ENCODE results near the gene VENTX. TPM values are rescaled to one million over a fixed set of nuclear protein-coding genes. Genes with fewer than 3 reads are reported as not detected.

VENTX gene
- total and polyA plus RNA-seq, 2 of the 4 experiments (the other 2 are of a cell fraction), result not detected

DNA sequence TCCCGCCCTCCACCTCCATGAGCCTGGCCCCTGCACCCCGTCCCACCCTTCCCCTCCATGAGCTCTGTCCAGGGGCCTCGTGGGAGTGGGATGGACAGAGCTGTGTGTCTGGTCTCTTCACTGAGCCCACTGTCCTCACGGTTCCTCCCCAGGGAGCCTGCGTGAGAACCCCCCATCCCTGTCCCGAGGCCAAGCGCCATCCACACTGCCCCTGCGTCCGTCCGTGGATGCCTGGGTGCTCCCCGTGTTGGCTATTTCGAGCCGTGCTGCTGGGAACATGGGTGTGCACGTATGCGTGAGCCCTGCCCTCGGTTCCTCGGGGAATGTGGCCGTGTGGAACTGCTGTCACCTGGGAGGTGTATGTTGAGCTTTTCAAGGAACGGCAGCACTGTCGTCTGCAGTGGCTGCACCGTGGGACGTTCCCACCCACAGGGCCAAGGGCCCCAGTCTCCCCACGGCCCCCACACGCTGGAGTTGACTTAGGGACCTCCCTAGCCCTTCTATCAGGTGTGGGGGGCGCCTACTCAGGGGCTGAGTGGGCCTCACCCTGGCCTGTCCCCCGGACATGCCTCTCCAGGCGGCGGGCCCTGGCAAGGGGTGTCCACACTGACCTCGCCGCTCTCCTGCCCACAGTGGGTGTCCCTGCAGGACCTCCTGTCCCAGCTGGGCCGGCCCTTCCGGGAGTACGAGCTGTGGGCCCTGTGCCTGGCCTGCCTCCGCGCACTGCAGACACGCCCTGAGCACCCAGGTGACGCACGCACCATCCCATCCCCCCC, 49.6 kb upstream of the VENTX start:
- intact Hi-C loops (cut with micrococcal nuclease), result no loop called here
- Histone ChIP-seq H3K4me3 (ENCODE audit: insufficient read depth, low read depth, low read length) (no peak overlapping the region), H2AK5ac (ENCODE audit: low read depth, low read length) (no peak overlapping the region), H2BK15ac (ENCODE audit: low read depth, low read length) (no peak overlapping the region), H3K23ac (ENCODE audit: low read depth, low read length) (no peak overlapping the region), H2BK20ac (ENCODE audit: low read depth, low read length) (no peak overlapping the region), H2BK120ac (ENCODE audit: low read depth, low read length) (no peak overlapping the region), H3K27me3 (ENCODE audit: control insufficient read depth, insufficient read depth, low read length) (no peaks in the 10 kb centered on the region), H3K79me1 (ENCODE audit: low read depth in 1 of 2, low read length in 2 of 2) (no peaks in the 10 kb centered on the region), H3K4me2 (ENCODE audit: low read depth, low read length) (no peak overlapping the region), H4K20me1 (ENCODE audit: insufficient read depth, low read length) (no peaks in the 10 kb centered on the region), H4K5ac (ENCODE audit: low read depth, low read length) (no peak overlapping the region), H3K4ac (ENCODE audit: low read depth, low read length) (no peak overlapping the region), H3K9me1 (ENCODE audit: insufficient read depth, low read length) (no peaks in the 10 kb centered on the region), H3K9me3 (ENCODE audit: control insufficient read depth, insufficient read depth, low read length) (peaks cover 4% of the 10 kb centered on the region; the same call in 1 of the 2 replicates), H2AK9ac (replicated peaks; ENCODE audit: low read depth, low read length, poor library complexity) (no peak overlapping the region), H2BK5ac (ENCODE audit: low read depth, low read length, poor library complexity, severe bottlenecking) (no peak overlapping the region), H3K14ac (replicated peaks; ENCODE audit: low read depth, low read length) (no peak overlapping the region), H2AFZ (replicated peaks; ENCODE audit: low read length, poor library complexity) (no peak overlapping the region), H3K18ac (ENCODE audit: low read depth, low read length) (no peak overlapping the region), H4K8ac (ENCODE audit: low read depth in 2 of 2, low read length in 2 of 2) (no peak overlapping the region), H3K4me1 (ENCODE audit: control insufficient read depth, insufficient read depth, low read length) (no peaks in the 10 kb centered on the region), H3K56ac (ENCODE audit: extremely low read depth, insufficient read depth, low read length) (no peak overlapping the region), H3K36me3 (ENCODE audit: control insufficient read depth, insufficient read depth, low read length) (peaks cover 2% of the 10 kb centered on the region), H4K91ac (ENCODE audit: insufficient read depth, low read depth, low read length) (no peak overlapping the region), H3K27ac (ENCODE audit: insufficient read depth, low read length) (no peak overlapping the region), H3K9ac (ENCODE audit: low read depth, low read length) (no peak overlapping the region)
- BruUV-seq (replicated peaks), result no TSS peak
- TF ChIP-seq, protein P1, sequence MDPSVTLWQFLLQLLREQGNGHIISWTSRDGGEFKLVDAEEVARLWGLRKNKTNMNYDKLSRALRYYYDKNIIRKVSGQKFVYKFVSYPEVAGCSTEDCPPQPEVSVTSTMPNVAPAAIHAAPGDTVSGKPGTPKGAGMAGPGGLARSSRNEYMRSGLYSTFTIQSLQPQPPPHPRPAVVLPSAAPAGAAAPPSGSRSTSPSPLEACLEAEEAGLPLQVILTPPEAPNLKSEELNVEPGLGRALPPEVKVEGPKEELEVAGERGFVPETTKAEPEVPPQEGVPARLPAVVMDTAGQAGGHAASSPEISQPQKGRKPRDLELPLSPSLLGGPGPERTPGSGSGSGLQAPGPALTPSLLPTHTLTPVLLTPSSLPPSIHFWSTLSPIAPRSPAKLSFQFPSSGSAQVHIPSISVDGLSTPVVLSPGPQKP (IDR thresholded peaks at IDR 0.05; ENCODE audit: borderline replicate concordance, low read depth, low read length), result no peak
- TF ChIP-seq, protein P2, sequence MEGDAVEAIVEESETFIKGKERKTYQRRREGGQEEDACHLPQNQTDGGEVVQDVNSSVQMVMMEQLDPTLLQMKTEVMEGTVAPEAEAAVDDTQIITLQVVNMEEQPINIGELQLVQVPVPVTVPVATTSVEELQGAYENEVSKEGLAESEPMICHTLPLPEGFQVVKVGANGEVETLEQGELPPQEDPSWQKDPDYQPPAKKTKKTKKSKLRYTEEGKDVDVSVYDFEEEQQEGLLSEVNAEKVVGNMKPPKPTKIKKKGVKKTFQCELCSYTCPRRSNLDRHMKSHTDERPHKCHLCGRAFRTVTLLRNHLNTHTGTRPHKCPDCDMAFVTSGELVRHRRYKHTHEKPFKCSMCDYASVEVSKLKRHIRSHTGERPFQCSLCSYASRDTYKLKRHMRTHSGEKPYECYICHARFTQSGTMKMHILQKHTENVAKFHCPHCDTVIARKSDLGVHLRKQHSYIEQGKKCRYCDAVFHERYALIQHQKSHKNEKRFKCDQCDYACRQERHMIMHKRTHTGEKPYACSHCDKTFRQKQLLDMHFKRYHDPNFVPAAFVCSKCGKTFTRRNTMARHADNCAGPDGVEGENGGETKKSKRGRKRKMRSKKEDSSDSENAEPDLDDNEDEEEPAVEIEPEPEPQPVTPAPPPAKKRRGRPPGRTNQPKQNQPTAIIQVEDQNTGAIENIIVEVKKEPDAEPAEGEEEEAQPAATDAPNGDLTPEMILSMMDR (conservative IDR thresholded peaks at IDR 0.05; ENCODE audit: low read depth, low read length), result no peak
- TF ChIP-seq FOS (IDR thresholded peaks at IDR 0.05; ENCODE audit: low read depth, low read length) (no peak), MXI1 (IDR thresholded peaks at IDR 0.05; ENCODE audit: borderline replicate concordance, low read depth, low read length) (no peak), POLR2A (IDR thresholded peaks at IDR 0.05; ENCODE audit: low read depth, low read length) (no peak), CHD1 (IDR thresholded peaks at IDR 0.05; ENCODE audit: low read depth, low read length) (no peak), MAFK (IDR thresholded peaks at IDR 0.05; ENCODE audit: low read depth, low read length) (no peak), BHLHE40 (IDR thresholded peaks at IDR 0.05; ENCODE audit: low read depth, low read length) (no peak), MAZ (IDR thresholded peaks at IDR 0.05; ENCODE audit: borderline replicate concordance, low read depth, low read length) (no peak), SMC3 (IDR thresholded peaks at IDR 0.05; ENCODE audit: low read depth, low read length) (no peak)
- TF ChIP-seq, protein P3, sequence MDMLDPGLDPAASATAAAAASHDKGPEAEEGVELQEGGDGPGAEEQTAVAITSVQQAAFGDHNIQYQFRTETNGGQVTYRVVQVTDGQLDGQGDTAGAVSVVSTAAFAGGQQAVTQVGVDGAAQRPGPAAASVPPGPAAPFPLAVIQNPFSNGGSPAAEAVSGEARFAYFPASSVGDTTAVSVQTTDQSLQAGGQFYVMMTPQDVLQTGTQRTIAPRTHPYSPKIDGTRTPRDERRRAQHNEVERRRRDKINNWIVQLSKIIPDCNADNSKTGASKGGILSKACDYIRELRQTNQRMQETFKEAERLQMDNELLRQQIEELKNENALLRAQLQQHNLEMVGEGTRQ (IDR thresholded peaks at IDR 0.05; ENCODE audit: low read depth, low read length), result no peak
- DNase-seq (no peak), ATAC-seq (ENCODE audit: low read depth) (no peak)
- ChIA-PET POLR2A (ENCODE audit: unreplicated experiment) (no interaction called here), CTCF (no interaction called here)
- WGBS, 2 experiments (ENCODE audit: extremely low coverage in 2 of 2, insufficient read length in 1 of 2), result 82% methylated on average over 11 of the region's 38 CpGs; no CpG with 5 or more reads in 1 of the 2 experiments
- dilution Hi-C loops (cut with HindIII; ENCODE audit: low sequenced_read_pairs, unreplicated experiment), result no loop called here
- in situ Hi-C loops (cut with MboI; ENCODE audit: low sequenced_read_pairs), result no loop called here
